Measurements from ENCODE around the gene PSMD7. TPM values are rescaled to one million over a fixed set of nuclear protein-coding genes. Genes with fewer than 3 reads are reported as not detected.
"Not testable (repeated sequence)": the region's sequence is repeated elsewhere in the genome, so short reads cannot be mapped to it uniquely, and the experiment has no call there.

PSMD7 gene
- total RNA-seq, 1 experiment from 2014 or later, result 118 TPM

DNA sequence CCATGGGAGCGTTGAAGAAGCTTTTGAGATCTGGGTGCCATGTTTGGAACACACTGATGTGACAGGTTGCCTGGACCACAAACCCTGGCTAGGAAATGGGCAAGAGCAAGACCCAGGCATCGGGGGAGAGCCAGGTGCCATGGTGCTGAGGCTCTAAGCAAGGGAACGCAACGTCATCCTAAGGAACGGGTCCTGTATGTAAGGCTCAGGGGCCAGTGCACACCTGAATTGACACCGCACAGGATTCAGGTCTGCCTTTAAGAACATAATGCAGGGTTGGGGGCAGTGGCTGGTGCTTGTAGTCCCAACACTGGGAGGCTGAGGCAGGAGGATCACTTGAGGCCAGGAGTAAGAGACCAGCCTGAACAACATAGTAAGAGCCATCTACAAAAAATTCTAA is 10.8 kb downstream of the PSMD7 start:
- no peak for DNase-seq
- no peak overlapping the region for H3K4me3 ChIP-seq (ENCODE audit: insufficient read depth, low read depth, low read length)
- no peaks in the 10 kb centered on the region for H3K27me3 ChIP-seq (ENCODE audit: control insufficient read depth, insufficient read depth, low read length)
- H3K36me3 ChIP-seq (replicated peaks; ENCODE audit: control insufficient read depth, insufficient read depth, low read length), result peaks cover 30% of the 10 kb centered on the region

GRCh38 chr16:74309789-74310781 is 13.5 kb downstream of the PSMD7 start:
- no peak overlapping the region for H3K4me3 ChIP-seq (ENCODE audit: insufficient read depth, low read depth, low read length)
- DNase-seq, result peak; percentile 73
- peaks cover 11% of the 10 kb centered on the region for H3K36me3 ChIP-seq (replicated peaks; ENCODE audit: control insufficient read depth, insufficient read depth, low read length)
- H3K27me3 ChIP-seq (ENCODE audit: control insufficient read depth, insufficient read depth, low read length), result no peaks in the 10 kb centered on the region

- no peaks in the 10 kb centered on the region for H3K27me3 ChIP-seq (ENCODE audit: control insufficient read depth, insufficient read depth, low read length)
- H3K36me3 ChIP-seq (replicated peaks; ENCODE audit: control insufficient read depth, insufficient read depth, low read length), result no peaks in the 10 kb centered on the region; the same call in none of the 2 replicates
- DNase-seq, result no peak
- H3K4me3 ChIP-seq (ENCODE audit: insufficient read depth, low read depth, low read length), result no peak overlapping the region
Observed at GRCh38 chr16:74315059-74315458, 18.4 kb downstream of the PSMD7 start.

DNA sequence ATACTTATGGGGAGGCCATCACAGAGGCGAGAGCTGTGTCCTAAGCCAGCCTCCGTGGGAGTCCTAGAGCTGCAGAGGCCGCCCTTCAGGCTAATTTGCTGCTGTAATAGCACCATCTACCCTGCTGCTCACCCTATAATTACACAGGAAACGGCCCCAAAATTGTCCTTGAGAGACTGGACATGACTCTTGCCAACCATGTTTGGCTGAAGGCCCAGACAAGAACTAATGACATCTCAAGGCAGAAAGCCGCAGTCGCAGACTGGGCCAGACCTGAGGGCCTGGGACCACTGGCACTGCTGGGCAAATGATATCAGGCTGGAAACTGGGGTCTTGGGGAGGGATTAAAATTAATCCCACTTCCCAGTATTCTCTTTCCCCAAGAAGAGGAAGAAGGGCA is 24.1 kb downstream of the PSMD7 start:
- no peak for DNase-seq
- H3K27me3 ChIP-seq (ENCODE audit: control insufficient read depth, insufficient read depth, low read length), result no peaks in the 10 kb centered on the region
- peaks cover 1% of the 10 kb centered on the region for H3K36me3 ChIP-seq (replicated peaks; ENCODE audit: control insufficient read depth, insufficient read depth, low read length)
- no peak overlapping the region for H3K4me3 ChIP-seq (ENCODE audit: insufficient read depth, low read depth, low read length)

- no peak for DNase-seq
- no peak overlapping the region for H3K4me3 ChIP-seq (ENCODE audit: insufficient read depth, low read depth, low read length)
- H3K36me3 ChIP-seq (replicated peaks; ENCODE audit: control insufficient read depth, insufficient read depth, low read length), result peaks cover 3% of the 10 kb centered on the region
- H3K27me3 ChIP-seq (ENCODE audit: control insufficient read depth, insufficient read depth, low read length), result no peaks in the 10 kb centered on the region
Observed at GRCh38 chr16:74321356-74321755, 24.7 kb downstream of the PSMD7 start.

GRCh38 chr16:74322301-74322710 is 25.7 kb downstream of the PSMD7 start:
- no peak for DNase-seq
- H3K4me3 ChIP-seq (ENCODE audit: insufficient read depth, low read depth, low read length), result no peak overlapping the region

GRCh38 chr16:74324777-74325176 is 28.2 kb downstream of the PSMD7 start:
- H3K27me3 ChIP-seq (ENCODE audit: control insufficient read depth, insufficient read depth, low read length); H3K4me3 ChIP-seq (ENCODE audit: insufficient read depth, low read depth, low read length); H3K36me3 ChIP-seq (replicated peaks; ENCODE audit: control insufficient read depth, insufficient read depth, low read length); DNase-seq: not testable (repeated sequence)

More at GRCh38 chr16:74322301-74322710, 25.7 kb downstream of the PSMD7 start:
- peaks cover 3% of the 10 kb centered on the region for H3K36me3 ChIP-seq (replicated peaks; ENCODE audit: control insufficient read depth, insufficient read depth, low read length)
- H3K27me3 ChIP-seq (ENCODE audit: control insufficient read depth, insufficient read depth, low read length), result no peaks in the 10 kb centered on the region

DNA sequence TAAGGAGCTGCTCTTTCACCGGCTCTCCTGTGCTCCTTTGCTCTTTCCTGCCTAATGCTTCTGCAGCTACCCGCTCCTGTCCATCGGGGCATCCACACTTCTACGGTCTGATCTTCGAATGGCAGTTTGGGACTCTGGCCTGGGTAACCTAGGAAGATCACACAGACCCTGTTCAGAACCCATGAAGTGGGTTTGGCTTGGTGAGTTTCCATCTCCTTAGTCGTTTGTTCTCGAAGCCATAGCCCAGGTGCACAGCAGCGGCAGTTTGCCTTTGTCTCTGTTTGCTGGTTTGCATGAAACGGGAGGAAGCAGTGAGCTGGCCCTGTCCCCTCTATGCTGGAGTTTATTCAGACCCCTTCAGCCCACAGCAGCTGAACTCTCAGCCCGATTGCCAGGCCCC is 29.0 kb downstream of the PSMD7 start:
- H3K27me3 ChIP-seq (ENCODE audit: control insufficient read depth, insufficient read depth, low read length), result no peaks in the 10 kb centered on the region
- H3K4me3 ChIP-seq (ENCODE audit: insufficient read depth, low read depth, low read length), result no peak overlapping the region
- peaks cover 5% of the 10 kb centered on the region for H3K36me3 ChIP-seq (replicated peaks; ENCODE audit: control insufficient read depth, insufficient read depth, low read length)
- no peak for DNase-seq

DNA sequence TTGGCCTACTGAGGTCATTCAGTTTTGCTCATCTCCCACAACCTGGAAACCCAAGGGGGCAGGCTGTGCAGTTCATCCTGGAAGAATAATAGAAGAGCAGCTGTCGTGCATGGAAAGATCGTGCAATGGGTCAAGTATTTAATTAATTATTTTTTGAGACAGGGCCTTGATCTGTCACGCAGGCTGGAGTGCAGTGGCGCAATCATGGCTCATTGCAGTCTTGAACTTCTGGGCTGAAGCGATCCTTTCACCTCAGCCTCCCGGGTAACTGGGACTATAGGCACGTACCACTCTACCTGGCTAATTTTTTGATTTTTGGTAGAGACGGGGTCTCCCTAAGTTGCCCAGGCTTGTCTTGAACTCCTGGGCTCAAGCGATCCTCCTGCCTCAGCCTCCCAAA is 31.7 kb downstream of the PSMD7 start:
- not testable (repeated sequence) for DNase-seq; H3K4me3 ChIP-seq (ENCODE audit: insufficient read depth, low read depth, low read length); H3K27me3 ChIP-seq (ENCODE audit: control insufficient read depth, insufficient read depth, low read length)
- H3K36me3 ChIP-seq (replicated peaks; ENCODE audit: control insufficient read depth, insufficient read depth, low read length), result peaks cover 11% of the 10 kb centered on the region

DNA sequence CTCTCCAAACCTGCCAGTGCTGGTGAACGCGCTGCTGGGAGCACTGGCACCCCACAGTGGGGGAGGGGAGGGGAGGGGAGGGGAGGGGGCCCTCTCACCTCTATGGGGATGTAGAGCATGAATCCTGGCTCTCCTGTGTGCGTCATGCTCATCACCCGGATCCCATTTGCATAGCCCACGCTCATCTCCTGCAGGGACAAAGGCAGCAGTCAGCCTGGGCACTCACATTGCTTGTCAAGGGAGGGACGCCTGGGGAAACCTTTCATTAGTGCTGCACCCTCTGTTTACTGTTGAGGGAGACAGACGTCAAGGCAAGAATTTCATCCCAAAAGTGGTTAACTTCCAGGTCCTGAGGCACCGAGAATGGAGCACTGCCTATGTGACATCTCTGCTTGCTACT is 35.9 kb downstream of the PSMD7 start:
- not testable (repeated sequence) for DNase-seq; H3K4me3 ChIP-seq (ENCODE audit: insufficient read depth, low read depth, low read length); H3K27me3 ChIP-seq (ENCODE audit: control insufficient read depth, insufficient read depth, low read length)

GRCh38 chr16:74337506-74337905 is 40.9 kb downstream of the PSMD7 start:
- H3K27me3 ChIP-seq (ENCODE audit: control insufficient read depth, insufficient read depth, low read length); H3K36me3 ChIP-seq (replicated peaks; ENCODE audit: control insufficient read depth, insufficient read depth, low read length); DNase-seq; H3K4me3 ChIP-seq (ENCODE audit: insufficient read depth, low read depth, low read length): not testable (repeated sequence)

More for the DNA sequence above, 35.9 kb downstream of the PSMD7 start:
- H3K36me3 ChIP-seq (replicated peaks; ENCODE audit: control insufficient read depth, insufficient read depth, low read length), result peaks cover 11% of the 10 kb centered on the region

GRCh38 chr16:74339226-74339625 is 42.6 kb downstream of the PSMD7 start:
- not testable (repeated sequence) for H3K36me3 ChIP-seq (replicated peaks; ENCODE audit: control insufficient read depth, insufficient read depth, low read length); H3K27me3 ChIP-seq (ENCODE audit: control insufficient read depth, insufficient read depth, low read length); H3K4me3 ChIP-seq (ENCODE audit: insufficient read depth, low read depth, low read length); DNase-seq

GRCh38 chr16:74353038-74353437 is 56.4 kb downstream of the PSMD7 start:
- H3K27me3 ChIP-seq (ENCODE audit: control insufficient read depth, insufficient read depth, low read length); H3K36me3 ChIP-seq (replicated peaks; ENCODE audit: control insufficient read depth, insufficient read depth, low read length); H3K4me3 ChIP-seq (ENCODE audit: insufficient read depth, low read depth, low read length): not testable (repeated sequence)
- peak; percentile 5 for DNase-seq

All from H7 (cell line).